Lower leg skin (tissue), 4 donors: ENCODE results near the gene RAPGEF6. TPM values are rescaled to one million over a fixed set of nuclear protein-coding genes. Genes with fewer than 3 reads are reported as not detected.
"Not testable (repeated sequence)": the region's sequence is repeated elsewhere in the genome, so short reads cannot be mapped to it uniquely, and the experiment has no call there.

Source experiments
- DNase-seq, 2 donors: peaks; one replicate each; pipeline ENCODE4 v3.0.0-alpha.2; 2019; ENCODE audit warnings: low spot score in 2 of 2
- H3K4me3 ChIP-seq: fragments of 200-600 bp; sonication (generic); 2 replicates; pipeline ENCODE4 v1.5.1; 2017; ENCODE audit warnings: mild to moderate bottlenecking, low read depth; ENCODE audit not compliant: poor library complexity, severe bottlenecking
- CTCF ChIP-seq, 3 donors: fragments of 450-650 bp; IDR thresholded peaks; one replicate each; pipeline ENCODE4 v1.5.1; 2016; ENCODE audit warnings: antibody characterized with exemption in 3 of 3, mild to moderate bottlenecking in 3 of 3, moderate library complexity in 2 of 3
- POLR2A ChIP-seq, 2 donors: fragments of 450-650 bp; IDR thresholded peaks; one replicate each; pipeline ENCODE4 v1.6.1; 2016 to 2017; ENCODE audit warnings: antibody characterized with exemption in 2 of 2, mild to moderate bottlenecking in 1 of 2, moderate library complexity in 1 of 2
- WGBS, 2 donors: methylation state at CpG; one replicate each; pipeline ENCODE4 v1.1.5; 2018; 5-methylcytosine and 5-hydroxymethylcytosine counted together
- intact Hi-C: fragments of 100-400 bp; cut with DNase I; formaldehyde crosslinking; loops from one replicate; pipeline ENCODE4 v1.15.0; 2023; ENCODE audit warnings: low total_unique reads
- total RNA-seq, 4 donors: library from RNA; depleted of rRNA; stranded (reverse); fragments of >200 nt; gene quantifications; one replicate each; pipeline ENCODE4 v1.1.0, GENCODE V29; 2016

RAPGEF6 gene
- total RNA-seq, 4 donors from 2014 or later, result 16.8 to 20.2 (median 18.9) TPM

GRCh38 chr5:131413605-131414559 lies 221.1 kb downstream of the RAPGEF6 start:
- TF ChIP-seq POLR2A (IDR thresholded peaks at IDR 0.05) (no peak), CTCF (IDR thresholded peaks at IDR 0.05) (no peak)
- H3K4me3 ChIP-seq, result no peak overlapping the region
- DNase-seq, result no peak
- intact Hi-C loops, result loop anchor here (10.0 kb wide), 1 partner anchor 249 kb away; the partner anchor contains the start of gene HINT1
- WGBS, 2 donors, result 79 to 80% methylated on average over 4 of the region's 4 CpGs

- intact Hi-C loops, result no loop called here
- WGBS, 2 donors, result 92 to 94% methylated on average over 6 of the region's 6 CpGs
- no peak overlapping the region for H3K4me3 ChIP-seq
- DNase-seq, result no peak
- TF ChIP-seq POLR2A (IDR thresholded peaks at IDR 0.05) (no peak), CTCF (IDR thresholded peaks at IDR 0.05) (no peak)
These were observed 227.9 kb downstream of the RAPGEF6 start for GRCh38 chr5:131406975-131407638.

GRCh38 chr5:131406076-131406475 lies 229.0 kb downstream of the RAPGEF6 start:
- DNase-seq, result no peak
- H3K4me3 ChIP-seq, result no peak overlapping the region
- intact Hi-C loops, result no loop called here
- no peak for TF ChIP-seq POLR2A (IDR thresholded peaks at IDR 0.05)
- no peak for TF ChIP-seq CTCF (IDR thresholded peaks at IDR 0.05)
- WGBS, 2 donors, result 85 to 94% methylated on average over 2 of the region's 2 CpGs

- intact Hi-C loops, result no loop called here
- DNase-seq, result no peak
- WGBS, 2 donors, result 86 to 96% methylated on average over 2 of the region's 2 CpGs
- TF ChIP-seq CTCF (IDR thresholded peaks at IDR 0.05), result no peak
- no peak overlapping the region for H3K4me3 ChIP-seq
These were observed 229.4 kb downstream of the RAPGEF6 start for GRCh38 chr5:131405674-131406073.

- DNase-seq, result no peak
- TF ChIP-seq POLR2A (IDR thresholded peaks at IDR 0.05) (no peak), CTCF (IDR thresholded peaks at IDR 0.05) (no peak)
- WGBS, 2 donors, result 95 to 98% methylated on average over 3 of the region's 3 CpGs
- H3K4me3 ChIP-seq, result no peak overlapping the region
- intact Hi-C loops, result no loop called here
These were observed 234.4 kb downstream of the RAPGEF6 start for GRCh38 chr5:131400585-131400984.

- 96 to 98% methylated on average over 6 of the region's 6 CpGs for WGBS, 2 donors
- H3K4me3 ChIP-seq, intact Hi-C loops, DNase-seq: not testable (repeated sequence)
These were observed 236.0 kb downstream of the RAPGEF6 start for GRCh38 chr5:131399007-131399406.
